CD4-positive, alpha-beta T cell treated with Interleukin-17A for 1 hour (primary cell): ENCODE measurements around the gene PLEKHA5.

Experiments used
- DNase-seq: peaks from one replicate; pipeline ENCODE4 v3.0.0-alpha.2; 2020

PLEKHA5 gene

DNA sequence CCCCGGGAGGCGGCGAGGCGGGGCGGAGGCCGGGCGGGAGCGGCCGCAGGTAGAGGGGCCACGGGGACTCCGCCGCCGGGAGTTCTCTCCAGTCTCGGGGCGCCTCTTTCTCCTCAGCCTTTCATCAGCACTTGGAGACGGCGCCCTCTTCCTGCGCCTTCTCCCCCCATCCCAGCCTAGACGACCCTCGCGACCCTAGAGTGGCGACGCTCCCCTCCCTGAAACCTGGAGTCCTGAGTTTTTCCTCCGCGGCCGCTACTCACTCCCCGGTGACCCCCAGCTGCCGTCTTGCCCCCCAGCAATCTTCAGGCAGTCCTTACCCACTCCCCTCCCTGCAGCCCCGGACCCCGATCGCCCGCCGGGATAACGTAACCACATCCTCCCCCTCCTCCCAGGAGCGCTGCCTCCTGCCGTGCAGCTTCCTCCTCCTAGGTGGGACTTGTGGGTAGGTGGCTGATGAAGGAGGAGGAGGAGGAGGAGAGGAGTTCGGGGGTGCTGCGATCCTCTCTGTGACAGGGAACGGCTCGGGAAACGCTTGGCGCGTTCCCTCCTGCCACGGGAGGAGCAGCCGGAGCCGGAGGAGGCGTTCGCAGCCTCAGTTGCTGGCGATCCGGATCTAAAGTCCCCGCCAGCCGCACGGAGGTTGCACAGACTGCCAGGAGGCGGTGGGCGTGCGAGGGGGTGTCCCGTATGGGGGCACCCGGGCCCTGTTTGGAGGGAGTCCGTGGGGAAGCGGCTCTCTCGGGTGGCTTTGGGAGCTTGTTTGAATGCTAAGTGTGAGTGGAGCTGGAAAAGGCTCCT, 891 bp downstream of the PLEKHA5 start:
- peak; percentile 9 for DNase-seq

DNA sequence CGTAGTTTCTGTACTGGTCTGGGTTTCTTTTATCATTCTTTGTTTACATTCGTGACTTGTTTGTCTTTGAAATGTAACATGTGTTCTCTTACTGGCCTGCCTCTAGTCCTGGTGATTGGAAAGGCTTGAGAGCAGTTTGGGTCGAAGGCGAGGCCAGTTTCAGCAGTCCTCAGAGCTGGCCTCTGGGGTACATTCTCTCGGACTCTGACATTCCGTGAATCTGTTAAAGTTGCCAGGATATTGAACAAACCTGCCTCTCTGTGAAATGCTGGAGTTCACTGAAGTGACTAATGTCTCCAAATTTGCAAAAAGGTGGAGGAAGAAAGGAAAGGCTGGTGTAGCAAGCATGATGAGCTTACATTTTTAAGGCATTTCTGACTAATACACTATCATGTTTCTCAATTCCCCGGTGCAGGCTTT, 1.5 kb downstream of the PLEKHA5 start:
- no peak for DNase-seq

DNA sequence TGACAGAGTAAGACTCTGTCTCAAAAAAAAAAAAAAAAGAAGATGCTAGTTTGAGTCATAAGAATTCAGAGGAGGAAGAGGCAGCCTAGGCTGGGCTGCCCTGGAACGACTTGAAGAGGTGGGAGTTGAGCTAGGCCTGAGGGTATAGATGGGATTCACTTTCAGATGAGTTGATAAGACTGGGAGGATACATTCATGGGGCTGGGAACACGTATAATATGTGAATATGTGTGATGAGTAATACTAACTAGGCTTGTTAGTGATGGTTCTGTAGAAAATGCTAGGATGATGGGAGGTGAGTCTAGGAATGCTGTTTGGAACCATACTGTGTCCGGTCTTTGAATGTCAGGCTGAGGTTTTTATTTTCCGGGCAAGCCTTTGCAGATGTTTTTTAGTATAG, 9.0 kb downstream of the PLEKHA5 start:
- no peak for DNase-seq

GRCh38 chr12:19138956-19139355, 9.4 kb downstream of the PLEKHA5 start:
- DNase-seq = no peak

DNA sequence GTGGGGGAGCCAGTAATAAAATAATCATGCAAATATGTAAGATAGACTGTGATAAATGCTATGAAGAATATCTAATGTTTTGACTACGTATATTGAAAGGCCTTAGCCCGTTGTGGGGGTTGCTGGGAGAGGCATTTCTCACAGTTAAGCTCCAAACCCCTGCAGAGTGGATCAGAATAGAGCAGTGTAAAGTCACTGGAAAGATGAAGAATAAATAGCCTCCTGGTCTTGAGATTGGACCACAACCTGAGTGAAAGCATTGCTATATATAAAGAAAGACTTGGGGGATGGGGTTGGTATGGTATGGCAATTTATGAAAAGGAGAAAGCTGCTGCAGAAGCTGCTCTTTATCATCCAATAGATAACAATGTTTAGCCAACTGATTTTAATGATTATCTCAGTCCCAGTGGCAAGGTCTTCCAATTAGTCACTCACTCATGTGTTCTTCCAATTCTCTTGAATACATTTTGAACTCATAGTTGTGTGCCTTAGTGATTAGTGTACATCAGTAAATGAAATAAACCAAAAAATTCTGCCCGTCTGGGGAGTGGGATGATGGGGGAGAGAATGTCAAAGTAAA, 10.2 kb downstream of the PLEKHA5 start:
- no peak for DNase-seq

DNA sequence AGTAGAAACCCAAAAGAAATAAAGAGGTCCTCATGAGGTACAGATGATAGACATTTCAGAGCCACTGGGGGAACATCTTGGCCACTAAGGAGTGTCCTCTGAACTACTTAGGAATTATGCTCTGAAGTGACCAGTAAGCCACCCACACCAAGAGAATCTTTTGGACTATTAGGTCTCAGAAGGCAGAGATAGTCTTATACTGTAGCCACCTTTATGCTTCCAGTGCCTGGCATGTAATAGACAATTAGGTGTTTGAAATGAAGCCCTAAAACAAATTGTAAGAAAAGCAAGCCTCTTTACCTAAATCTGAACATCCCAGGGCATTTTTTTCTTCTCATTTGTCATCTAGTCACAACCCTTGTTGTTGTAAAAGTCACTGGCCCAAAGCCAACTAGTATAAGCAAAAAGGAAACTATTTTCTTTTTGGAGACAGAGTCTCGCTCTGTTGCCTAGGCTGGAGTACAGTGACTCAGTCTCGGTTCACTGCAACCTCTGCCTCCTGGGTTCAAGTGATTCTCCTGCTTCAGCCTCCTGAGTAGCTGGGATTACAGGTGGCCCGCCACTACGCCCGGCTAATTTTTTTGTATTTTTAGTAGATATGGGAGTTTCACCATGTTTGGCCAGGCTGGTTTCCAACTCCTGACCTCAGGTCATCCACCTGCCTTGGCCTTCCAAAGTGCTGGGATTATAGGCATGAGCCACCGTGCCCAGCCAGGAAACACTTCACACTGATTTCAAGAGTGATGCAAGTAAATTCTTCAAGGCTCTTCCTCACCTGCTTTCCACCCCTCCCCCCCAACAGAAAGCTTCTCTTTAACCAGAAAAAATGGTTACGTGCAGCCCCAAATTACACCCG, 11.1 kb downstream of the PLEKHA5 start:
- DNase-seq = no peak

DNA sequence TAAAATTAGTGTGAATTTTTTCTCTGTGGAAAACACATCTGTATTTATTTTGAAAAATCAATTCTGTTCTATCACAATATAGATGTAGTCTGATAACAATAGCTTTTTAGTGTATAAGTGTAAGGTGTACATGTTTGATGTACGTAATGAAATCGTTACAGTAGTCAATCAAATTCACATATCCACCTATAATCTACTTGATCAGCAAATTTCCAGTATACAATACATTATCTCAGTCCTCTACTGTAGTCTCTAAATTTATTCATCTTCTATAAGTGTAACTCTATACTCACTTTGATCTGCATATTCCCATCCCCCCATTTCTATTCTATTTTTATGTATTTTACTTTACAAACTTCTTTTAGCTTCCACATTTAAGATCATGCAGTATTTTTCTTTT, 13.0 kb downstream of the PLEKHA5 start:
- DNase-seq = no peak

GRCh38 chr12:19144287-19144686, 14.8 kb downstream of the PLEKHA5 start:
- no peak for DNase-seq

DNA sequence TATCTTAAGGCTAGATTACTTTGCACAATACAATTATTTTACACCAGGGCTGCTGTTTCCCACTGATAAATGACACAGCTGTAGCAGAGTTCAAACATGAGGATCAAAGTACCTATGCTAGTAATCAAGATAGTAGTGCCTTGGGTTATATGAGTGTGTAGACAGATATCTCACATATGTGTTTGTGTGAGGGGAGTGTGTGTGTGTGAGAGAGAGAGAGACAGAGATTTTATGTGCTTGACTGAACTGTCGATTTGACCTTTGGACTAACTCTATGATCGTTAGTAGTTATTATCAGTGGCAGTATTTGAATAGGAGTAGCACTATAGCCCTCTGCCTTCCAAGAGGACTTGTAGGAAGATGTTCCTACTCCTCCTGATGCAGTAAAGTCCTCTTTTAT, 15.5 kb downstream of the PLEKHA5 start:
- DNase-seq = no peak

GRCh38 chr12:19148860-19149259, 19.3 kb downstream of the PLEKHA5 start:
- DNase-seq = no peak

- DNase-seq = no peak
Observed at GRCh38 chr12:19150273-19150900, 20.9 kb downstream of the PLEKHA5 start.

DNA sequence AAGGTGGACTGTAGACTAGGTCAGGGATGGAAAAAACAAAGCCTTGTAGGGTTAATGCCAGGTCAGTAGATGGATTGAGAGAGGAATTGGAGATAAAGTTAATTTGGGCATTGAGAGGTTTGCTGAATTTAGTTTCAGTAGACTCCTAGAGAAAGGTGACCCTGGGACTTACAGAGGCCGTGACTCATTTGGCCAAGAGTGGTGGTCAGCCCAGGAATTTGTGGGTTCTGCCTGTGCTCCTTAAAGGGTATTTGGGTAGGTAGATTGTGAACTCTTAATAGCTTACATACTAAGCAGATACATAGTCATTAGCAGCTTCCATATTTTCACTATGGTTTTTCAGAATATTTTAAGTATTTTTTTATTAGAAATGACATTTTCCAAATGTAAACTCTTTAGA, 21.8 kb downstream of the PLEKHA5 start:
- no peak for DNase-seq

DNA sequence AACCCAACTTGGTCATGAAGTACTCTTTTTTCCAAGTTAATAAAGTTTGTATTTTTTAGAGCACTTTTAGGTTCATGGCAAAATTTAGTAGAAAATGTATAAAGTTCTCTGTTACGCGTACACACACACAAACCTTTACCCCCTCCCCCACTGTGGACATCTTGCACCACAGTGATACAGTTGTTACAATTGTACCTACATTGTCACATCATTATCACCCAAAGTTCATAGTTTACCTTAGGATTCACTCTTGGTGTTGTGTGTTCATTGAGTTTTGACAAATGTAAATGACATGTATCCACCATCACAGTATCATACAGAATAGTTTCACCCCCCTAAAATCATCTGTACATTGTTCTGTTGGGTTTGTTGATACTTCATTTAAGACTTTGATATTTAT, 23.9 kb downstream of the PLEKHA5 start:
- DNase-seq = no peak

DNA sequence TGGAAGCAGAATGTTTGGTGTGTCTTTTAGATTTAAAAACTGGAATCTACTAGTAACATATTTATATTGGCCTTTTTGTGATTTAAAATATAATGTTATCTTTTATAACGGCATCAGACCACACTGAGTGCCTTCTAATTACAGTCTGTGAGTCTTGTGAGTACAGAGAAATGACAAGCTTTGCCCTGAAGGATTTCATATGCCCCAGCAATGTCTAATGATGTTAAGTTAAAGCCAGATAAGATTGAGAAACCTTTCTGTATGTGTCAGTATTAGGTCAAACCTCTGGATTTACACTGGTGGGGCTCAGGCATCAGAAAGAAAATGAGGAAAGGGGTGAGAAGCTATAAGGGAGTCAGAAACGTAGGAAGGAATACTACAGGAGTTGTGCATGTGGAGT, 25.2 kb downstream of the PLEKHA5 start:
- no peak for DNase-seq

GRCh38 chr12:19155981-19156734, 26.6 kb downstream of the PLEKHA5 start:
- DNase-seq = no peak

DNA sequence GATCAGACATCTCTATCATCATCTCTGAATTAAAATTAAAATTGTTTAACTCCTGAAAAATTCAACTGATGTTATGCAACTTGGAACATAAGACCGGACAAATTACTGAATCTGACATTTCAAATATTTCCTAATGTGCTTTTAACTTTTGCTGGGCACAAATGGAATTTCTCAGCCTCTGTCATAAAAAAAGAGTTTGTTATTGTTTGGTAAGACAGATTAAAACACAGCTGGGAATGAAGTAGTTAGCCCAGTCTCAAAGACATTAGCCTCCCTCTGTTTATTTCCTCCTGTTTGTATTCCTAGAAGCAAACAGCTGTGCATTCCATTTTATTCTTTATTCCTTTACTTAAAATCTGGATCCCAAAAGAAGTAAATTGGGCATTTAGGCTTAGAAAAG, 29.4 kb downstream of the PLEKHA5 start:
- no peak for DNase-seq

DNA sequence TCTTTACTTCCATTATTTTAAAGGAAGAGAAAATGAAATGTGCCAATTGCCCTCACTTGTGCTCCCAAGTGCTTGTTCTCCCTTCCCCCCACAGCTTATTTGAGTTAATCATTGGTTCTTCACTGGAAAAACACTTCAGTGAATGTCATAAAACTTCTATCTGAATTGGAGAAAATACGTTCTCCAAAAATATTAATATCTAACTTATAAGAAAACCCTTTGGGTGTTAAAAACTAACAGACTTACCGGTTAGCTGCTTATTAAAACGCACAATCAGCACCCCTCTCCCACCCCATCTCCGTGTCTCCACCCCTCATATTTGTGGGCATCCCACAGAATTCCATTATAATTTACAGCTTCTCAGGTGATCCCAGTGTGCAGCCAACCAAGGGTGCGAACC, 31.7 kb downstream of the PLEKHA5 start:
- no peak for DNase-seq

DNA sequence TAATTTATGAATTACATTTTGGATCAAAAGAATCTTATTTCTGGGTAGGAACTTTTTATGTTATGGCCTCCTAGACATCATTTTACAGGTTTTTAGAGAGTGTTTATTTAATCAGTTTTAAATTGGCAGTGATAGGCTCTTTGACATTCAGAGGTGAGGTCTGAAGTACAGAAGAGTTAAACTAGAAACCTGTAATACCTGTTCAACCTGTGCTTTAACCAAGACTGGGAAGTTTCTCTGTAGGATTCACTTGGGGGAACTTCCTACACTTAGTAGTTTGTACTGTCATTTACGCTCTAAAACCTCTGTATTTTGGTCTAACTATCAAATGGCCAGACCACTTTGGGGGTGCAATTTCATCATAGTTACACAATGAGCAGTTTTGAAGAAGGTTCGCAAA, 35.9 kb downstream of the PLEKHA5 start:
- DNase-seq = no peak

- DNase-seq = no peak
Observed at GRCh38 chr12:19166387-19166786, 36.9 kb downstream of the PLEKHA5 start.

DNA sequence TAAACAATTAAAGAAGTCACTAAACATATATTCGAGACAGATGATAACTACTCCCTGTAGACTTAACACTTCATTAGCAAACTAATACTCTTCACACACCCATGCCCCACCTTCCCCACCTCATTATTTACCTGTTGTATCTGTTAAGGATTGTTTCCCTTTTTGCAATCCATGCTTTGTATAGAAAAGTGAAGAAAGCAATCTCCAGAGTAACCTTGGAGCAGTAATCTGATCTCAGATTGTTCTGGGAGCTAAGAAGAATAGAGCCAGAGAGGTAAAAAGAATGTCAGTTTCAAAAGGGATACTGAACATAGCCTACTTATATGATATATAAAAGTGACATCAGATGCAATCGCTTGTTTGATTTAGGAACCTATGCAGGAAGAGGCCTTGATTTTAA, 37.4 kb downstream of the PLEKHA5 start:
- DNase-seq = no peak

DNA sequence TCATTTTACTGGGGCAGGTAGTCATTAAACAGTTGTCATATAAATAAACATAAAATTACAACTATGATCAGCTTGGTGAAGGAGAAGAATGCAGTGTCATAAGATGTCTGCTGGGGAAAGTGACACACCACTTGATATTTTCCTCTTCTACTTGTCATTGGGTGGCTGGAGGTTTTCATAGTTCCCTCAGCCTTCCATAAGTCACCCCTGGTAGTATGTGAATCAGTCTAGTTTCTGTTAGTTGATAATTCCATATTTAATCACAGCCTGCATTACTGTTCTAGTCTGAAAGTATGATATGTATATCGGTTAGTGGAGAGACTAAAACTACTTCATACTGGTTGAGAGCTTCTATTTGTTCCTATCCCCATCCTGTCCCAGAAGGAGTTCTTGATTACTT, 38.2 kb downstream of the PLEKHA5 start:
- no peak for DNase-seq

DNA sequence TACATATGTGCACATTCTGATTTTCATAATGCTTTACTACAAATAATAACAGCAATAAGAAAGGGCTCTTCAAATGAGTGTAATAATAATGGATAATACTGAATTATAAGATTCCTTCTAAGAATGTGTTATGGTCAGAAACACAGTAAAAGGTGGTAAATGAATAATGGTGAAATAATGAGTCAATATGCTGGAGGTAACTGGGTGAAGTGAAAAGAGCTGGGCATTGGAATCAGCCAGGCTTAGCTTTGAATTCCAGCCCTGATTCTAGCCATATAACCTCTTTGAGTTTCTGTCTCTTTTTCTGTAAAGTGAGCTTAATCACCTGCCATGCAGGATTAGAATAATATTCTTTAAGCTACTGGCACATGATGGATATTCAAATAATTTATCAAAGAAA, 39.1 kb downstream of the PLEKHA5 start:
- DNase-seq = no peak

- DNase-seq = no peak
Observed at GRCh38 chr12:19169222-19169621, 39.7 kb downstream of the PLEKHA5 start.
